Activated T-cell treated with anti-CD3 and anti-CD28 coated beads for 4 hours (primary cell): Measurements from ENCODE around the gene PLPP4.

ENCODE experiments used
- DNase-seq: peaks from one replicate; pipeline ENCODE4 v3.0.0-alpha.2; 2020

The PLPP4 gene

DNA sequence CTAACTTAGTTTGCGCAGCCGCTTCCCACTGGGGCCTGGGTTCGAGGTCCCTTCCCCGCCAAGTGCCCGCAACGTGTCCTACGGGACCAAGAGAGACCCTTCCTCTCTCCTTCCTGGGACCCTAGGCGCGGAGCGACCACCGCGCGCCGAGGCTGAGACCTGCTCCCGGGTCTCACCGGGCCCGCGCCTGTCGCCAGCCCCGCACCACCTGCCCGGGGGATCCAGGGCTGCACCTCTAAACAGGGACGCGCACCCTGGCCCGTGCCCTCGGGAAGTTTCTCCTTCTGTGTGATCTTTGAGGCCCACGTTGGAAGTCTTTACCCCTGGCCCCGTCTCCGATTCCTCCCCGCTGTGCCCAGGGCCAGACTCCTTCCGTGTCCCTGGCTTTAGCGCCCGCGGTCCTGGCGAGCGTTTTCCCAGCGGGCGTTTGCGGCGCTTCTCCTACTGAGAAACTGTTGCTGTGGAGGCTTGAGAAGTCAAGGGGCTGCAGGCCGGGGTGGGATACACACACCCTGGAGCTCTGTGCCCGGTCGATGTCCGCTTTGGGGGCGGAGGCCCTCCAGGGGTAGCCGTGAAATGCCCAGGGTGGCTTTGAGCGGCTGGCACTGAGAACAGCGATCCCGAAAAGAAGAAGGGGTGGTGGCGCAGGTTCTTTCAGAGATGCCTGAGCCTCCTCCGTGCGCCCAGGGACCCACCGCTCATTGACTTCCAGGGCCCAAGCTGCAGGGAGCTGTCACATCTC, 575 bp downstream of the PLPP4 start:
- DNase-seq = no peak

GRCh38 chr10:120458432-120458831, 1.4 kb downstream of the PLPP4 start:
- no peak for DNase-seq

GRCh38 chr10:120459185-120459584, 2.2 kb downstream of the PLPP4 start:
- DNase-seq = no peak

DNA sequence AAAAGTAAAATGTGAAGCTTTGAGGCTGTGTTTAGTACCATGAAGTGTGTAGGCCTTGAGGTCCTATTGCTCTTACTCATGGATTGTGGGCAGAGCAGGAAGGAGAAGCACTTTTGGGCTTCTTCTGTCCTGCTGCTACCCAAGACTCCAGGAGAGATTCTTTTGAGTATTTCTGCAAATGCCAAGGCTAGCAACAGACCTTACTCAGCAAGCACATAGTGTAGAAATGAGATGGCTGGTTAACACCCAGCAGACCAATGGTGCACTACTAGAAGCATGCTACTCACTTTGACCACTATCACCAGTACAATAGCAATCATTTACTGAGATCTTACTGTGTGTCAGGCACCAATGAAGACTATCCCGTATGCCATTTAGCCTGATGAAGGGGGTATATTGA, 3.2 kb downstream of the PLPP4 start:
- DNase-seq = no peak

GRCh38 chr10:120460776-120461175, 3.7 kb downstream of the PLPP4 start:
- DNase-seq = no peak

DNA sequence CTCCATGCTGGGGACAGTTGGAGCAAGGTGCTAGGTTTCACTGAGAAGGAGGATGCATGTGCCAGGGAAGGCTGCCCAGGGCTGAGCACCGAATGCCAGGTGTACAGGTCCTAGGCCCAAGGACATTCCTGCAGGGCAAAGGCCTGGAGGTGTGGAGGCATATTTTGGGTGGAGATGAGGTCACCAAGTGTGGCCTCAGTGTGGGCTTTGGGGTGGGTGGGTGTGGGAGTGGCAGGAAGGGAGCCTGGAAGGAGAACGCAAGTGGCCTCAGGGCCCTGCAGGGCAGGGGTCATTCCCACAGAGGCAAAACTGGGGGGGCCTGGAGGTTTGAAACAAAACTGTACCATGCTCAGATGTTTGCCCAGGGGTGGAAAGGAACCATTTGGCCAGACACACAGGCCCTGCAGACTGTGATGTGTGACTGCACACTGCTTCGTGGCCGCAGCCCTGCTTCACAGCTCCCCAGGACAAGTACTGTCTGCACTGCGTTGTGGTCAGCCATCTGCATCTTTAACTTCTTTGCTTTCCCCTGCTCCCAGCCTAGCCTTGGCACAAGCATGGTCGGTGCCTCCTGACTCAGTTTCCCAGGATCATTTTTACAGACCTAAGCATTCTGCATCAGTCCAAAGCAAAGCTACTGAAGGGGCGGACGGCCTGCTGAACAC, 5.1 kb downstream of the PLPP4 start:
- DNase-seq = no peak

GRCh38 chr10:120465138-120465537, 8.1 kb downstream of the PLPP4 start:
- DNase-seq = no peak

- DNase-seq = no peak
Observed at GRCh38 chr10:120466006-120466405, 9.0 kb downstream of the PLPP4 start.

DNA sequence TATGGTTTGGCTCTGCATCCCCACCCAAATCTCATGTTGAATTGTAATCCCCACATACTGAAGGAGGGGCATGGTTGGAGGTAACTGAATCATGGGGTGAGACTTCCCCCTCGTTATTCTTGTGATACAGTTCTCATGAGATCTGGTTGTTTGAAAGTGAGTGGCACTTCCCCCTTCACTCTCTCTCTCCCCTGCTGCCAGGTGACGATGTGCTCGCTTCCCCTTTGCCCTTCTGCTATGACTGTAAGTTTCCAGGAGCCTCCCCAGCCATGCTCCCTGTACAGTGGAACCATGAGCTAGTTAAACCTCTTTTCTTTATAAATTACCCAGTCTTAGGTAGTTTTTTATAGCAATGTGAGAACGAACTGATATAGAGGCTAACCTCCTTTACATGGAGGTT, 16.6 kb downstream of the PLPP4 start:
- no peak for DNase-seq

- DNase-seq = no peak
Observed at GRCh38 chr10:120474956-120475355, 17.9 kb downstream of the PLPP4 start.

DNA sequence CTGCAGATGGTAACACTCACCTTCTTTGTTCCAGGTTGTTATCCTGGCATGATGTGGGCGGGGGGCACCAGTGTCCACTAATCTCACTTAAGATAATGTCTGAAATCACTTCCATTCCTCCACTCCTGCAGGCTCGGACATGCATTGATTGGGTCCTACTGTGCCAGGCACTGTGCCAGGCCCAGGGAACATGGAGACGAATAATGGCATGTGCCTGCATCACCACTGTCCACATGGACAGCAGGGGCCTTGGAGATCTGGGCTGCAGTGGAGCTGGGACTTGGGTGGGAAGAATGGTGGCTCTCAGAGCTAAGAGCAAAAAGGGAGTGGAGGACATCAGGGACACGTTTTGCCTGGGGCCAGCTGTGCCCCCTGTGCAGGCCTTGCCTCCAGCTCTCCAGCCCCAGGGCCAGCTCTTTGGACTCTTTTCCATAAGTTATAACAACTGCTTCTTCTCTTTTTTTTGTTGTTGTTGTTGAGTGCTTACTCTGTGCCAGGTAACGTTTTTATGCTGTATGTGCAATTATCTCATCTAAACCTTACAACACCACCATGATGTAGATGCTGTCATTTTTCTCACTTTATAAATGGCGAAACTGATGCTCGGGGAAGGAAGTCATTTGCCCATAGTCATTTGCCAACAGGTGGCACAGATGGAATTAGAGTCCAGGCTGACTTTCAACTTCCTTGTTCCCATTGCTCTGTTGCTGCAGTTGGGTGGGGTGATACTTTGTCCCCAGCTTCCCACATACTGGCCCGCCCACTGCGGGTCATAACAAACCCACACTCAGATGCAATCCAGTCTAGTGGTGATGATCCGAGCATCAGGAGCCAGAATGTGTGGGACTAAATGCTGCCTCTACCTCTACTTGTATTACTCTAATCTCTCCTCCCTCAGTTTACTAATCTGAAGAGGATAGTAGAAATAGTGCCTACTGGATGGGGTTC, 19.1 kb downstream of the PLPP4 start:
- DNase-seq = no peak

GRCh38 chr10:120477021-120477742, 20.2 kb downstream of the PLPP4 start:
- no peak for DNase-seq

DNA sequence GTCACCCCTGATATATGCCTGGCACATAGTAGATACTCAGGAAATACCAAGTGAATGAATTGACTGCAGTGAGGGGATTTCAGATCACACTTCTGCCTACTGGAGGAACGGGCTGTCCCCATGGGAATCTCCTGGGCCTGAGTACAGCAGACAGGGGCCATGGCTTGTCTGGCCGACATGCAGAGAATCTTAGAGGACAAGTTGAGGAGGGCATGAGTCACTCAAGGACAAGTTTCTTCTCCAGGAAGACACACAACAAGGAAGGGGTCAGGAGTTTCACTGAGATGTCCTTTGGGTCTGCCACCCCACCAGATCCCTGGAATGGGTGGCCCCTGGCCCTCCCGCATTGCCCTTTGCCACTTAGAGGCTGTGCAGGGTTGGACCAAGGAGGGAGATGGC, 20.7 kb downstream of the PLPP4 start:
- no peak for DNase-seq

DNA sequence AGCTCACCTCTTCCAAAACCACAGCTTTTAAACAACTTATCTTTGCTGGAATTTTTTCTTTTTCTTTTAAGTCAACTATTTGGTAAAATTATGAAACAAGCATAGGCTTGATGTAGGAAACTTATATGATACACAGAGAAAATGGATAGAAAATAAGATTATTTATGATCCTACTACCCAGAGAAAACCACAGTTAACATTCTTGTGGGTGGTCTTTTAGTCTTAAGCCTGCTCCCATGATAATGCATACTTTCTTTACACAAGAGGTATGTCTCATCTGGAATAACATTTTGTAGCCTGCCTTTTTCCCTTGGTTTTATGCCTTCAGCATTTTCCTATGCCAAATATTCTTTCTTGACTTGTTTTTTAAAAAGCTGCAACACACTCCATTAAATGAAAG, 21.4 kb downstream of the PLPP4 start:
- DNase-seq = no peak

DNA sequence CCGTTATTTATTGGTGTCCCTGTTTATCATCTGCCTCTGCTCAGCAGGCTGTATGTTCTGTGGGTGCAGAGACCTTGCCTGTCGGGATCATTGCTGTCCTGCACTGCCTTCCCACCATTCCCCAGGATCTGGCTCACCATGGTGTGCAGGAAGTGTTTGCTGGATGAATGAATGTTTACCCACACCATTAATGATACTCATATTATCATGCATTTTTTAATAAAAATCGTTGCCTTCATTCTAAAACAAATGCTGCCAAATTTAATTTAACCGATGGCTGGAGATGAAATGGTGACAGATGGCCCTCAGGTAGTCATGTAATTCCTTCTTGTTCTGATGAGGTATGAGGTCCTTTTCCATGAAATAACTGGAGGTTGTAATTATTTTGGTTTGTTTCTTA, 22.5 kb downstream of the PLPP4 start:
- DNase-seq = no peak

DNA sequence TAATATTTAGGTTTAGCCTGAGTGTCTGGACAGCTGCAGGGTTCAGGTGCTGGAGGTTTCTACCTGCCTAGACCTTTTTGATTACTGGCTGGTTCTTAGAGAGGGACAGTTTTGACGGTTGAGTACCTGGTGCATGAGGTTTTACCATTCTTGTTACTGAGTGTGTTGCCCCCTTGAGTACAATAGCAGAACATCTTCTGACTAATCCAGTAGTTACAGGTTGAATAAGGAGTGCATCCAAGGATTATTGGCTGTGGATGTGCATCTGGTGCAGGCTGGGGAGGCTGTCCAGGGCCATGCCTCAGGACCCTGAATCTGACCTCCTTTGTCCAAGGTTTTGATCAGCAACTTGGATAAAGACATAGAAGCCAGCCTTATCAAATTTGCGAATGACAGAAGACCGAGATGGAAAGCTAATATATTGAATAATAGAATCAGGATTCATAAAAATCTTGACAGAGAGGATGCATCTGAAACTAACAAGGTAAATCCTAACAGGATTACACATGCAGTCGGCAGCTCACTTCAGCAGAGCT, 23.1 kb downstream of the PLPP4 start:
- no peak for DNase-seq

GRCh38 chr10:120480848-120481247, 23.8 kb downstream of the PLPP4 start:
- no peak for DNase-seq

DNA sequence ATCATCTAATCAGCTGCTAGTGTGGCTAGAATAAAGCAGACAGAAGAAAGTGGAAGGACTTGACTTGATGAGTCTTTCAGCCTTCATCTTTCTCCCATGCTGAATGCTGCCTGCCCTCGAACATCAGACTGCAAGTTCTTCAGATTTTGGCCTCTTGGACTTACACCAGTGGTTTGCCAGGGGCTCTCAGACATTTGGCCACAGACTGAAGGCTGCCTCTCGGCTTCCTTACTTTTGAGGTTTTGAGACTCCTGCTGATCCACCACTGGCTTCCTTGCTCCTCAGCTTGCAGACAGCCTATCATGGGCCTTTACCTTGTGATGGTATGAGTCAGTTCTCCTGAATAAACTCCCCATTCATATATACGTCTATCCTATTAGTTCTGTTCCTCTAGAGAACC, 26.0 kb downstream of the PLPP4 start:
- no peak for DNase-seq

DNA sequence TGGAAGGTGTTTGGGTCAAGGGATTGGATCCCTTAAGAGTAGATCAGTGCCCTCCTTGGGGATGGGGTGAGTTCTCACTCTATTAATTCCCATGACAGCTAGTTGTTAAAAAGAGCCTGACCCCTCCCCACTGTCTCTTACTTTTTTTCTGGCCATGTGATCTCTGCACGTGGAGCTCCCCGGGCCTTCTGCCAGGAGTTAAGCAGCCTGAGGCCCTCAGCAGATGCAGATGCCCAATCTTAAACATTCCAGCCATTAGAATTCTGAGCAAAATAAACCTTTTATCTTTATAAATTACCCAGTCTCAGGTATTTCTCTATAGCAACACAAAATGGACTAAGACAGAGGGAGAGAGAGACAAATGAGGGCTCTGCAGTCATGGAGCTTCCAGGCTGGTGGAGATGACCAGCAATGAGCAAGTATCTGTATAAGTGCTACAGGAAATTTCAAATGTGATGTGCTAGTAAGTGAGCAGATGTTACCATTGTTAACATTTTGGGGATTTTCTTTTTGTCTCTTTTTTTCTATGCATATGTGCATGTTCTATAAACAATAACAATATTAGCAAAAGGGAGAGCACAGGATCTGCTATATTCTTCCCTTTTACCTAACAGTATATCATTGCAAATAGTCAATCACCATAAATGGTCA, 26.7 kb downstream of the PLPP4 start:
- DNase-seq = no peak

- no peak for DNase-seq
Observed at GRCh38 chr10:120485946-120486345, 28.9 kb downstream of the PLPP4 start.

GRCh38 chr10:120486671-120487205, 29.7 kb downstream of the PLPP4 start:
- DNase-seq = no peak

GRCh38 chr10:120490288-120490687, 33.3 kb downstream of the PLPP4 start:
- DNase-seq = no peak
